SK-N-MC (cell line): ENCODE data around the gene CYP4V2.

Experiments used
- EZH2 ChIP-seq: fragments of 200-600 bp; sonication (generic); IDR thresholded peaks from one replicate; pipeline ENCODE4 v1.6.1; 2017; ENCODE audit warnings: antibody characterized with exemption
- POLR2AphosphoS5 ChIP-seq: IDR thresholded peaks from 2 replicates; pipeline ENCODE4 v1.6.1; 2012; ENCODE audit warnings: mild to moderate bottlenecking, low read depth, low read length, borderline replicate concordance

- no peak for TF ChIP-seq POLR2AphosphoS5
- no peak for TF ChIP-seq EZH2
These were observed 11.2 kb downstream of the CYP4V2 start for GRCh38 chr4:186202490-186203140.
